Measurements from ENCODE around the gene GLT6D1. TPM values are rescaled to one million over a fixed set of nuclear protein-coding genes. Genes with fewer than 3 reads are reported as not detected.

The GLT6D1 gene
- total RNA-seq, 2 donors from 2014 or later = not detected

DNA sequence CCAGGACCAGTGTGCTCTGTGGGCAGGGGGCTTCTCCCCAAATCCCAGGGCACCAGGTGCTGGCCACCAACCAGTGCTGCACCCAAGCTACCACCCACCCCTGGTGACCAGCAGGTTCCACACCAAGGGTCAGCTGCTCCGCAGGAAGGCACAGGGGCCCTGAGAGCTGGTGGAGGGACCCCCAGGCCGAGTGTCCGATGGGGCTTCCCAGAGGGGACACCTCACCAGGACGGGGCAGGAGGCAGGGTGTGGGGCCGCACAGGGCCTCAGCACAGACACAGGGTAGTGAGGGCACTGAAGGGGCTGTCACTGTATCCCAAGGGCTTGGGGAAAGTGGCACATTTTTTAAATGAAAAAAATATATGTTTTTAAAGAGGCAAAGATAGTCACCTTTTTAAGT is 41.8 kb upstream of the GLT6D1 start:
- WGBS = 93% methylated on average over 5 of the region's 5 CpGs
- H3K4me3 ChIP-seq = no peak overlapping the region
- no peak for DNase-seq (ENCODE audit: low spot score)
- TF ChIP-seq, protein P1, sequence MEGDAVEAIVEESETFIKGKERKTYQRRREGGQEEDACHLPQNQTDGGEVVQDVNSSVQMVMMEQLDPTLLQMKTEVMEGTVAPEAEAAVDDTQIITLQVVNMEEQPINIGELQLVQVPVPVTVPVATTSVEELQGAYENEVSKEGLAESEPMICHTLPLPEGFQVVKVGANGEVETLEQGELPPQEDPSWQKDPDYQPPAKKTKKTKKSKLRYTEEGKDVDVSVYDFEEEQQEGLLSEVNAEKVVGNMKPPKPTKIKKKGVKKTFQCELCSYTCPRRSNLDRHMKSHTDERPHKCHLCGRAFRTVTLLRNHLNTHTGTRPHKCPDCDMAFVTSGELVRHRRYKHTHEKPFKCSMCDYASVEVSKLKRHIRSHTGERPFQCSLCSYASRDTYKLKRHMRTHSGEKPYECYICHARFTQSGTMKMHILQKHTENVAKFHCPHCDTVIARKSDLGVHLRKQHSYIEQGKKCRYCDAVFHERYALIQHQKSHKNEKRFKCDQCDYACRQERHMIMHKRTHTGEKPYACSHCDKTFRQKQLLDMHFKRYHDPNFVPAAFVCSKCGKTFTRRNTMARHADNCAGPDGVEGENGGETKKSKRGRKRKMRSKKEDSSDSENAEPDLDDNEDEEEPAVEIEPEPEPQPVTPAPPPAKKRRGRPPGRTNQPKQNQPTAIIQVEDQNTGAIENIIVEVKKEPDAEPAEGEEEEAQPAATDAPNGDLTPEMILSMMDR (IDR thresholded peaks at IDR 0.05) = no peak
- TF ChIP-seq POLR2AphosphoS5 (IDR thresholded peaks at IDR 0.05) (no peak), POLR2A (IDR thresholded peaks at IDR 0.05) (no peak)
- no peaks in the 10 kb centered on the region for H3K4me1 ChIP-seq (replicated peaks)
- intact Hi-C loops (cut with DNase I) = no loop called here
- H3K27me3 ChIP-seq (replicated peaks; ENCODE audit: insufficient read depth) = peaks cover 2% of the 10 kb centered on the region
- no peaks in the 10 kb centered on the region for H3K9me3 ChIP-seq
- no peaks in the 10 kb centered on the region for H3K36me3 ChIP-seq
- no peak overlapping the region for H3K27ac ChIP-seq

DNA sequence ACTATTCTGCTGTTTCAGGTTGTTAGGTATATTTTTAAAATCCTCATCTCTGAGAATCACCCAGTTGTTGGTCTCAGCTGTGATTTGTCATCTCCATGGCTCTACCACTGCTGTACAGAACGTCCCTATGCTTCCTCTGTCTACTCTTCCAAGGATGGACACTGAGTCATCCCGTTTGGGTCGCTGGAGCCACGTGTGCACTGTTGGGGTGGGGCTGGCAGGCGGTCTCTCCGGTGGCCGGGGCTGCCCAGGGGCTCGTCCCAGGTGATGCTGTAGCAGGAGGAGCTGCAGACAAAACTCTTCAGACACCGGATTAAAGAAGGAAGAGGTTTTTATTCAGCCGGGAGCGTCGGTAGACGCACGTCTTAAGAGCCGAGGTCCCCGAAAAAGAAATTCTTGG is 40.7 kb upstream of the GLT6D1 start:
- intact Hi-C loops (cut with DNase I) = no loop called here
- H3K4me3 ChIP-seq = no peak overlapping the region
- H3K27ac ChIP-seq = no peak overlapping the region
- H3K36me3 ChIP-seq = no peaks in the 10 kb centered on the region
- WGBS = 72% methylated on average over 16 of the region's 16 CpGs
- H3K9me3 ChIP-seq = no peaks in the 10 kb centered on the region
- H3K4me1 ChIP-seq (replicated peaks) = no peaks in the 10 kb centered on the region
- TF ChIP-seq, protein P1 (IDR thresholded peaks at IDR 0.05) = no peak
- TF ChIP-seq POLR2A (IDR thresholded peaks at IDR 0.05) = no peak
- no peak for TF ChIP-seq POLR2AphosphoS5 (IDR thresholded peaks at IDR 0.05)
- no peak for DNase-seq (ENCODE audit: low spot score)
- H3K27me3 ChIP-seq (replicated peaks; ENCODE audit: insufficient read depth) = peaks cover 2% of the 10 kb centered on the region

DNA sequence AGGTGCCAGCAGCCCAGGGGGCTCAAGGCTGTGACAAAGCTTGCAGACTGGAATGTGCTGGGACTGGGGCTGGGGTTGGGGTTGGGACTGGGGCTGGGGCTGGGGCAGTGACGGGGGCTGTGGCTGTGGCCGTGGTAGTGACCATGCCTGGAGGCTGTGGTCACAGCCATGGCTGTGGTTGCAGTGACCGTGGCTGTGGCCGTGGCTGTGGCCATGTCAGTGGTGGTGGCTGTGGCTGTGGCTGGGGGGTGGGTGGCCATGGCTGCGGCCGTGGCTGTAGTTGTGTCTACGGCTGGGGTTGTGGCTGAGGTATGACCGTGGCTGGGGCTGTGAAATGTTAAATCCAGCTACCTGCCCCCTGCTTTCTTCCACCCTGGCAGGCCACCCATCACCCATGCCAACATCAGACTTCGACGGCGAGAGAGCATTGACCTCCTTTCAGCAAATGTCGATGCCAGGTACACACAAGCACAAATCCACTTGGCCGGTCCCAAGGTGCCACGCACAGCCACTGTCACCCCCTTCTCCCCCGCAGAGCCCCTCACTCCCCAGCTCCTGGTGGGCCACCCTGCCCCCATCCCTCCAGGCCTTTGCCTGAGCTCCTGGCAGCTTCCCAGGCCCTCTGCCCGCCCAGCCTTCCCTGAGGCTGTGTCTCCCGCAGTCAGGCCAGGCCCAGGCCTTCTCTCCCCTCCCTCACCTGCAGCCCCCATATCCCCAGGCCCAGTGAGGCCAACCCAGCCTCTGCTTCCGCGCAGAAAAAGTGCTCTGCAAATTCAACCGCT is 39.1 kb upstream of the GLT6D1 start:
- H3K36me3 ChIP-seq = no peaks in the 10 kb centered on the region
- intact Hi-C loops (cut with DNase I) = no loop called here
- H3K9me3 ChIP-seq = no peaks in the 10 kb centered on the region
- H3K27ac ChIP-seq = no peak overlapping the region
- no peaks in the 10 kb centered on the region for H3K4me1 ChIP-seq (replicated peaks)
- H3K4me3 ChIP-seq = no peak overlapping the region
- 86% methylated on average over 20 of the region's 20 CpGs for WGBS
- H3K27me3 ChIP-seq (replicated peaks; ENCODE audit: insufficient read depth) = peaks cover 1% of the 10 kb centered on the region
- no peak for DNase-seq (ENCODE audit: low spot score)
- TF ChIP-seq POLR2A (IDR thresholded peaks at IDR 0.05) (no peak), POLR2AphosphoS5 (IDR thresholded peaks at IDR 0.05) (no peak)
- TF ChIP-seq, protein P1 (IDR thresholded peaks at IDR 0.05) = no peak

DNA sequence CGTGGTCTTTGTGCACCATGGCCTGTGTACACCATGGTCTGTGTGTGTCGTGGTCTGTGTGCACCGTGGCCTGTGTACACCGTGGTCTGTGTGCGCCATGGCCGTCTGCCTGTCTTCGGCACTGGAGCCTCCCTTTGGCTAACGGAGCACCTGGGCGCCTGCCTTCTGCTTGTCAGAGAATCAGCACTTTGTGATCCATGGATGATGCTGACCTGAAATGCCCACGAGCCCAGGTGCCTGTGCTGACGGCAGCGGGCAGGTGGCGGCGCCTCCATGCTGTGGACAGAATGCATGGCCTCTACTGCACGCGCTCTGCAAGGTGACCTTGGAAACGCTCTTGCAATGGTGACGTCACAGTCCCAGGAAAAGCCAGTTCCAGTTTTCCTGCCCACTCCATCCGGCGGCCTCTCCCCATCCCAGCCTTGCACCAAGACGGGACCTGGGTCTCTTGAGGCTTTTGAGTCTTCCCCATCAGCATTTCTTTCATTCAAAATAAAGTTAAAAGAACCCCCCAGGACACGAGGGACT is 38.4 kb upstream of the GLT6D1 start:
- H3K27ac ChIP-seq = no peak overlapping the region
- TF ChIP-seq, protein P1 (IDR thresholded peaks at IDR 0.05) = no peak
- no peak for TF ChIP-seq POLR2A (IDR thresholded peaks at IDR 0.05)
- no peak for TF ChIP-seq POLR2AphosphoS5 (IDR thresholded peaks at IDR 0.05)
- no peak overlapping the region for H3K4me3 ChIP-seq
- H3K4me1 ChIP-seq (replicated peaks) = no peaks in the 10 kb centered on the region
- H3K27me3 ChIP-seq (replicated peaks; ENCODE audit: insufficient read depth) = no peaks in the 10 kb centered on the region
- H3K9me3 ChIP-seq = no peaks in the 10 kb centered on the region
- DNase-seq (ENCODE audit: low spot score) = no peak
- intact Hi-C loops (cut with DNase I) = no loop called here
- 82% methylated on average over 19 of the region's 22 CpGs for WGBS
- H3K36me3 ChIP-seq = no peaks in the 10 kb centered on the region

DNA sequence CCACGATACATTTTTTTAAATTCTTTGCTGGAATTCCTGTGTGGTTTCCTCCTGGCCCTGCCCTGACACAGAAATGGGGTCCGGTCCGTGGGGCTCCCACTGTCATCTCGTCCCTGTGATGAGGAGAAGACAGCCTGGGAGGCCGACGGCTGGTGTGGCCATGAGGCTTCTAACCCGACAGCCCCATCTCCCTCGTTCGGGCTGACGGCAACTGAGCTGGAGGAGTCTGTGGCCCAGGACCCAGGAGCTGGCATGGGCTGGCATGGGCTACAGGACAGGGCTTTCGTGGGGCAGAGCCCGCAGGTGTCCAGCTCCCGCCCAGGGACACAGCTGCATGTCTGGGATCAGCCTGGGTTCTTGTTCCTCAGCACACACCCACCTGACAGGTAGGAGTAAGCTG is 37.6 kb upstream of the GLT6D1 start:
- no peaks in the 10 kb centered on the region for H3K4me1 ChIP-seq (replicated peaks)
- TF ChIP-seq, protein P1 (IDR thresholded peaks at IDR 0.05) = no peak
- TF ChIP-seq POLR2A (IDR thresholded peaks at IDR 0.05) = no peak
- TF ChIP-seq POLR2AphosphoS5 (IDR thresholded peaks at IDR 0.05) = no peak
- no peak for DNase-seq (ENCODE audit: low spot score)
- no peaks in the 10 kb centered on the region for H3K9me3 ChIP-seq
- H3K4me3 ChIP-seq = no peak overlapping the region
- intact Hi-C loops (cut with DNase I) = no loop called here
- no peak overlapping the region for H3K27ac ChIP-seq
- WGBS = 82% methylated on average over 13 of the region's 13 CpGs
- no peaks in the 10 kb centered on the region for H3K27me3 ChIP-seq (replicated peaks; ENCODE audit: insufficient read depth)
- H3K36me3 ChIP-seq = no peaks in the 10 kb centered on the region
